ENCODE data around the gene CCDC87. TPM values are rescaled to one million over a fixed set of nuclear protein-coding genes. Genes with fewer than 3 reads are reported as not detected.
A peak's percentile ranks its signal among the peaks of the same experiment; 100 is the strongest.
"Not testable (repeated sequence)": the region's sequence is repeated elsewhere in the genome, so short reads cannot be mapped to it uniquely, and the experiment has no call there.

The CCDC87 gene
- total and polyA plus RNA-seq, 2 experiments from 2014 or later, result 0.53 TPM; not detected in 1

DNA sequence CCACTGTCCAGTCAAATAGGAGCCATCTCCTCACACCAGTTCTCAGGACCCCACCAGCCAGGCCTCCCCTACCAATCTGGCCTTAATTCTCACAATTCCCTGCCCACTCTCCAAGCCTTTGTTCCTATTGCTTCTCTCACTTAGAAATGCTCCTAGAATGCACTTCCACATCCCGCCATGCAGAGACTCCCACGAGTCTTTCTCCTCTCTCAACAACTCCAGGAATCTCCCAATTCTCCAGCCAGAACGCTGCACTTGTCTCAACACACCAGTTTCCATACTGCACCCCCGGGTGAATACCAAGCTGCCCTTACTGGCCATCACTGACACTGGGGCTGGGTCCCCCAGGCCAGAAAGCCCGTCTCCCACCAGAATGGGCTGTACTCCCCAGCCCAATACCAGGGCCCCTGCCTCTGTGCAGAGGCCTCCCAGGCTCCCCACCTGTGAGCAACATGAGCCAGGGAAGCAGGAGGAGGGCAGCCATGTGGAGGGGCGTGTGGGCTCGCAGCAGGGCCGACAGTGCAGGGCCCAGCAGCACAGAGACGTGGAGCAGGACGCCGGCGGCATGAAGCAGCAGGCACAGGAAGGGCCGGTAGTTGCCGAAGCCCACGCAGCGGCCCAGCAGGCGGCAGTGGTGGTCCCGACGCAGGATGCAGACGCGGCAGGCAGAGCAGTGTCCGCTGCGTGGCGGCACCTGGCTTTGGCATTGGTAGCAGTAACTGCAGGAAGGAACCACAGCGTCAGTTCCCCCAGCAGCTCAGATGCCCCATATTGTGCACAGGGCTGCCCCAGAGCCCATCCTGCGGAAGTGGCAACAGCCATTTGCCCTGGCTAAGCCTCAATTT, 49.4 kb downstream of the CCDC87 start:
- WGBS (ENCODE audit: low lambda C conversion rate, missing lambda C conversion rate), result 69% methylated on average over 26 of the region's 26 CpGs
- peak; percentile 70 for DNase-seq (ENCODE audit: low spot score)
- no peak overlapping the region for H3K4me3 ChIP-seq

GRCh38 chr11:66542362-66542761, 50.5 kb downstream of the CCDC87 start:
- TF ChIP-seq, protein P1, sequence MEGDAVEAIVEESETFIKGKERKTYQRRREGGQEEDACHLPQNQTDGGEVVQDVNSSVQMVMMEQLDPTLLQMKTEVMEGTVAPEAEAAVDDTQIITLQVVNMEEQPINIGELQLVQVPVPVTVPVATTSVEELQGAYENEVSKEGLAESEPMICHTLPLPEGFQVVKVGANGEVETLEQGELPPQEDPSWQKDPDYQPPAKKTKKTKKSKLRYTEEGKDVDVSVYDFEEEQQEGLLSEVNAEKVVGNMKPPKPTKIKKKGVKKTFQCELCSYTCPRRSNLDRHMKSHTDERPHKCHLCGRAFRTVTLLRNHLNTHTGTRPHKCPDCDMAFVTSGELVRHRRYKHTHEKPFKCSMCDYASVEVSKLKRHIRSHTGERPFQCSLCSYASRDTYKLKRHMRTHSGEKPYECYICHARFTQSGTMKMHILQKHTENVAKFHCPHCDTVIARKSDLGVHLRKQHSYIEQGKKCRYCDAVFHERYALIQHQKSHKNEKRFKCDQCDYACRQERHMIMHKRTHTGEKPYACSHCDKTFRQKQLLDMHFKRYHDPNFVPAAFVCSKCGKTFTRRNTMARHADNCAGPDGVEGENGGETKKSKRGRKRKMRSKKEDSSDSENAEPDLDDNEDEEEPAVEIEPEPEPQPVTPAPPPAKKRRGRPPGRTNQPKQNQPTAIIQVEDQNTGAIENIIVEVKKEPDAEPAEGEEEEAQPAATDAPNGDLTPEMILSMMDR (IDR thresholded peaks at IDR 0.05; ENCODE audit: poor library complexity), result no peak
- no peak for TF ChIP-seq EZH2phosphoT487 (IDR thresholded peaks at IDR 0.05; ENCODE audit: low read depth, severe bottlenecking, unreplicated experiment)
- no peak for TF ChIP-seq EZH2 (IDR thresholded peaks at IDR 0.05; ENCODE audit: borderline replicate concordance)
- Histone ChIP-seq H3K36me3 (replicated peaks; ENCODE audit: insufficient read depth, low read depth) (no peaks in the 10 kb centered on the region), H3K27me3 (no peaks in the 10 kb centered on the region), H3K27ac (no peak overlapping the region), H3K9me3 (ENCODE audit: low read depth) (no peaks in the 10 kb centered on the region), H3K4me3 (no peak overlapping the region), H3K4me2 (no peak overlapping the region), H3K4me1 (ENCODE audit: insufficient read depth) (peaks cover 15% of the 10 kb centered on the region), H2AFZ (no peak overlapping the region), H3K9me2 (replicated peaks; ENCODE audit: insufficient read depth) (no peaks in the 10 kb centered on the region), H3K79me2 (peaks cover 3% of the 10 kb centered on the region), H4K20me1 (ENCODE audit: insufficient read depth, poor library complexity, severe bottlenecking) (no peaks in the 10 kb centered on the region)
- DNase-seq (ENCODE audit: low spot score), result no peak
- 95% methylated on average over 10 of the region's 10 CpGs for WGBS (ENCODE audit: low lambda C conversion rate, missing lambda C conversion rate)

More for the DNA sequence above, 49.4 kb downstream of the CCDC87 start:
- TF ChIP-seq, protein P1 (IDR thresholded peaks at IDR 0.05; ENCODE audit: poor library complexity), result peak; percentile 49
- no peak for TF ChIP-seq EZH2 (IDR thresholded peaks at IDR 0.05; ENCODE audit: borderline replicate concordance)
- Histone ChIP-seq H2AFZ (no peak overlapping the region), H3K79me2 (peaks cover 3% of the 10 kb centered on the region), H3K27ac (no peak overlapping the region), H3K27me3 (no peaks in the 10 kb centered on the region), H3K9me3 (ENCODE audit: low read depth) (no peaks in the 10 kb centered on the region), H3K4me2 (peak overlapping the region; percentile 42), H4K20me1 (ENCODE audit: insufficient read depth, poor library complexity, severe bottlenecking) (no peaks in the 10 kb centered on the region), H3K36me3 (replicated peaks; ENCODE audit: insufficient read depth, low read depth) (no peaks in the 10 kb centered on the region), H3K9me2 (replicated peaks; ENCODE audit: insufficient read depth) (no peaks in the 10 kb centered on the region), H3K4me1 (ENCODE audit: insufficient read depth) (peaks cover 17% of the 10 kb centered on the region)

DNA sequence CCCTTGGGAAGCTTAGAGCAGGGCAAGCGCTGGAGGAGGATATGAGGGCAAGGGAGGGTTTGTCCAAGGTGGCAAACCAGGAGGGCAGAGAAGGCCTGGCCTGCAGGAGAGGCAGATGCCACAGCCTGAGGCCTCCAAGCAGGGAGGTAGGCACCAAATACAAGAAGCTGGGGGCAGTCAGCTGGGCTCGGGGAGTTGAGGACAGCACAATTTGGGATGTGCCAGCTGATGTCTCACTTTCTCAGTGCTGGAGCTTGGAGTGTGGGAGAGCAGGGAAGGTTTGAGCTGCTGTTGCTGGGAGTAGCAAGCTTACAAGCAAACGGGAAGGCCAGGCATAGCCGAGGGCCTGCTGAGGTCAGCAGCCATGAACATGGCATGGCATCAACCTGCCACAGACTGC, 51.0 kb downstream of the CCDC87 start:
- Histone ChIP-seq H4K20me1 (ENCODE audit: insufficient read depth, poor library complexity, severe bottlenecking) (no peaks in the 10 kb centered on the region), H2AFZ (no peak overlapping the region), H3K27ac (no peak overlapping the region), H3K79me2 (peaks cover 3% of the 10 kb centered on the region), H3K27me3 (no peaks in the 10 kb centered on the region), H3K4me3 (no peak overlapping the region), H3K4me2 (no peak overlapping the region), H3K4me1 (ENCODE audit: insufficient read depth) (peaks cover 10% of the 10 kb centered on the region), H3K36me3 (replicated peaks; ENCODE audit: insufficient read depth, low read depth) (no peaks in the 10 kb centered on the region), H3K9me3 (ENCODE audit: low read depth) (no peaks in the 10 kb centered on the region), H3K9me2 (replicated peaks; ENCODE audit: insufficient read depth) (no peaks in the 10 kb centered on the region)
- DNase-seq (ENCODE audit: low spot score), result no peak
- 95% methylated on average over 4 of the region's 4 CpGs for WGBS (ENCODE audit: low lambda C conversion rate, missing lambda C conversion rate)
- TF ChIP-seq EZH2phosphoT487 (IDR thresholded peaks at IDR 0.05; ENCODE audit: low read depth, severe bottlenecking, unreplicated experiment) (no peak), EZH2 (IDR thresholded peaks at IDR 0.05; ENCODE audit: borderline replicate concordance) (no peak)
- TF ChIP-seq, protein P1 (IDR thresholded peaks at IDR 0.05; ENCODE audit: poor library complexity), result no peak

DNA sequence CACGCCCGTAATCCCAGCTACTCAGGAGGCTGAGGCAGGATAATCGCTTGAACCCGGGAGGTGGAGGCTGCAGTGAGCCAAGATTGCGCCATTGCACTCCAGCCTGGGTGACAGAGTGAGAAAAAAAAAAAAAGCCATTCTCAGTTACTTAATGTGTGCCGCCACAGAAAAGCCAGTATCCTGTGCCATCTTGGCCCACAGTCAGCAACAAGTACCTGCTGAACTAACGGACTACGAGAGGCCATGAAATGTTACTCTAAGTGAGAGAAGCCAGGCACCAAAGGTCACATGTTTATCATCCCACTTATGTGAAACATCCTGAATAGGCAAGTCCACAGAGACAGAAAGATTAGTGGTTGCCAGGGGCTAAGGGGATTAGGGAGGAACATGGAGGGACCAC, 52.3 kb downstream of the CCDC87 start:
- H3K27ac ChIP-seq; H3K9me2 ChIP-seq (replicated peaks; ENCODE audit: insufficient read depth); H3K27me3 ChIP-seq; H3K79me2 ChIP-seq; H3K4me1 ChIP-seq (ENCODE audit: insufficient read depth); H2AFZ ChIP-seq; H3K4me2 ChIP-seq; H3K36me3 ChIP-seq (replicated peaks; ENCODE audit: insufficient read depth, low read depth); H3K9me3 ChIP-seq (ENCODE audit: low read depth); DNase-seq (ENCODE audit: low spot score); H4K20me1 ChIP-seq (ENCODE audit: insufficient read depth, poor library complexity, severe bottlenecking); H3K4me3 ChIP-seq: not testable (repeated sequence)
- WGBS (ENCODE audit: low lambda C conversion rate, missing lambda C conversion rate), result 89% methylated on average over 8 of the region's 8 CpGs

All from hepatocyte (in vitro differentiated cells).